Activated naive CD4-positive, alpha-beta T cell treated with anti-CD3 and anti-CD28 coated beads for 36 hours (primary cell): ENCODE data around the gene TMC4. TPM values are rescaled to one million over a fixed set of nuclear protein-coding genes. Genes with fewer than 3 reads are reported as not detected.
"Not testable (repeated sequence)": the region's sequence is repeated elsewhere in the genome, so short reads cannot be mapped to it uniquely, and the experiment has no call there.

ENCODE experiments used
- CTCF ChIA-PET: fragments of 350-600 bp; sonication (Branson Sonifier 250); formaldehyde crosslinking; loops from one replicate; lab custom pipeline; 2021; ENCODE audit warnings: antibody characterized with exemption; lab: Charles Lee
- DNase-seq: peaks from one replicate; pipeline ENCODE4 v3.0.0-alpha.2; 2020
- H3K27ac Mint-ChIP-seq: one replicate; pipeline ENCODE4 v1.8.0; 2021; ENCODE audit warnings: mild to moderate bottlenecking, mixed read lengths
- H3K27me3 Mint-ChIP-seq: one replicate; pipeline ENCODE4 v1.8.0; 2021; ENCODE audit warnings: low read depth, mixed read lengths
- H3K36me3 Mint-ChIP-seq: one replicate; pipeline ENCODE4 v1.8.0; 2021; ENCODE audit warnings: low read depth, mixed read lengths
- H3K4me1 Mint-ChIP-seq: one replicate; pipeline ENCODE4 v1.8.0; 2021; ENCODE audit warnings: low read depth, mixed read lengths
- H3K4me3 Mint-ChIP-seq: one replicate; pipeline ENCODE4 v1.8.0; 2021; ENCODE audit warnings: mild to moderate bottlenecking, moderate library complexity, mixed read lengths
- H3K9me3 Mint-ChIP-seq: one replicate; pipeline ENCODE4 v1.8.0; 2021; ENCODE audit warnings: mixed read lengths
- intact Hi-C: fragments of 100-400 bp; cut with micrococcal nuclease; formaldehyde crosslinking; loops from one replicate; pipeline ENCODE4 v1.15.1; 2023
- total RNA-seq, 2 experiments: library from RNA; stranded (reverse); gene quantifications; one replicate each; pipeline ENCODE4 v1.2.3, GENCODE V29; 2021

TMC4 gene
- total RNA-seq, 2 experiments from 2014 or later, result 0.24 TPM; not detected in 1

- peak overlapping the region; percentile 85 for H3K27ac Mint-ChIP-seq
- H3K9me3 Mint-ChIP-seq, result no peaks in the 10 kb centered on the region
- no peak for DNase-seq
- H3K4me1 Mint-ChIP-seq, result peaks cover 72% of the 10 kb centered on the region
- no peaks in the 10 kb centered on the region for H3K27me3 Mint-ChIP-seq
- no peak overlapping the region for H3K4me3 Mint-ChIP-seq
- intact Hi-C loops, result loop anchor here (2.0 to 5.0 kb wide), 2 partner anchors 18 to 342 kb away; partner anchors contain the start of genes MYADM and TSEN34
- CTCF ChIA-PET, result interaction anchor here (0.9 kb wide), 1 partner anchor 341 kb away, joined by 4 read pairs; no protein-coding TSS in a partner anchor
- H3K36me3 Mint-ChIP-seq, result peaks cover 67% of the 10 kb centered on the region
These were observed 36.3 kb upstream of the TMC4 start for GRCh38 chr19:54209058-54209810.

GRCh38 chr19:54208784-54209057 lies 35.8 kb upstream of the TMC4 start:
- no peaks in the 10 kb centered on the region for H3K27me3 Mint-ChIP-seq
- CTCF ChIA-PET, result interaction anchor here (0.9 kb wide), 1 partner anchor 340 kb away, joined by 4 read pairs; no protein-coding TSS in a partner anchor
- DNase-seq, result no peak
- H3K4me1 Mint-ChIP-seq, result peaks cover 78% of the 10 kb centered on the region
- H3K4me3 Mint-ChIP-seq, result no peak overlapping the region
- no peaks in the 10 kb centered on the region for H3K9me3 Mint-ChIP-seq
- peak overlapping the region; percentile 85 for H3K27ac Mint-ChIP-seq
- peaks cover 71% of the 10 kb centered on the region for H3K36me3 Mint-ChIP-seq
- intact Hi-C loops, result loop anchor here (1.0 to 5.0 kb wide), 3 partner anchors 8 to 341 kb away; partner anchors contain the start of genes MYADM, RPS9 and TSEN34

- CTCF ChIA-PET, result interaction anchor here (0.9 to 1.7 kb wide), 3 partner anchors 18 to 340 kb away, joined by 3 to 7 read pairs (median 4); no protein-coding TSS in a partner anchor
- DNase-seq, result peak; percentile 80
These were observed 35.2 kb upstream of the TMC4 start for GRCh38 chr19:54207983-54208783.

GRCh38 chr19:54207676-54207982 lies 34.7 kb upstream of the TMC4 start:
- no peaks in the 10 kb centered on the region for H3K27me3 Mint-ChIP-seq
- H3K9me3 Mint-ChIP-seq, result no peaks in the 10 kb centered on the region
- peaks cover 87% of the 10 kb centered on the region for H3K4me1 Mint-ChIP-seq
- DNase-seq, result no peak
- intact Hi-C loops, result loop anchor here (5.0 kb wide), 1 partner anchor 340 kb away; the partner anchor contains the start of gene MYADM
- CTCF ChIA-PET, result interaction anchor here (1.3 to 1.7 kb wide), 2 partner anchors 17 to 58 kb away, joined by 3 to 7 read pairs; no protein-coding TSS in a partner anchor
- peak overlapping the region; percentile 85 for H3K27ac Mint-ChIP-seq
- H3K4me3 Mint-ChIP-seq, result peak overlapping the region; percentile 49
- H3K36me3 Mint-ChIP-seq, result peaks cover 76% of the 10 kb centered on the region

More at GRCh38 chr19:54207983-54208783, 35.2 kb upstream of the TMC4 start:
- Mint-ChIP-seq H3K4me1 (peaks cover 83% of the 10 kb centered on the region), H3K27me3 (no peaks in the 10 kb centered on the region), H3K36me3 (peaks cover 73% of the 10 kb centered on the region), H3K27ac (peak overlapping the region; percentile 85), H3K9me3 (no peaks in the 10 kb centered on the region), H3K4me3 (peak overlapping the region; percentile 49)
- intact Hi-C loops, result loop anchor here (1.0 to 5.0 kb wide), 3 partner anchors 8 to 341 kb away; partner anchors contain the start of genes MYADM, RPS9 and TSEN34

GRCh38 chr19:54207193-54207592 lies 34.2 kb upstream of the TMC4 start:
- not testable (repeated sequence) for DNase-seq, H3K9me3 Mint-ChIP-seq, H3K27me3 Mint-ChIP-seq
- peaks cover 80% of the 10 kb centered on the region for H3K36me3 Mint-ChIP-seq
- H3K4me3 Mint-ChIP-seq, result peak overlapping the region; percentile 49
- intact Hi-C loops, result loop anchor here (5.0 kb wide), 1 partner anchor 340 kb away; the partner anchor contains the start of gene MYADM
- peaks cover 91% of the 10 kb centered on the region for H3K4me1 Mint-ChIP-seq
- H3K27ac Mint-ChIP-seq, result peak overlapping the region; percentile 85
- CTCF ChIA-PET, result interaction anchor here (1.3 to 1.7 kb wide), 3 partner anchors 17 to 59 kb away, joined by 3 to 7 read pairs (median 5); no protein-coding TSS in a partner anchor

GRCh38 chr19:54206831-54207177 lies 33.8 kb upstream of the TMC4 start:
- DNase-seq, result no peak
- H3K27ac Mint-ChIP-seq, result peak overlapping the region; percentile 85
- intact Hi-C loops, result loop anchor here (5.0 kb wide), 1 partner anchor 340 kb away; the partner anchor contains the start of gene MYADM
- CTCF ChIA-PET, result interaction anchor here (1.6 to 1.7 kb wide), 2 partner anchors 39 to 59 kb away, joined by 5 to 7 read pairs; no protein-coding TSS in a partner anchor
- H3K36me3 Mint-ChIP-seq, result peaks cover 84% of the 10 kb centered on the region
- H3K9me3 Mint-ChIP-seq, result no peaks in the 10 kb centered on the region
- H3K4me1 Mint-ChIP-seq, result peaks cover 94% of the 10 kb centered on the region
- H3K27me3 Mint-ChIP-seq, result no peaks in the 10 kb centered on the region
- peak overlapping the region; percentile 29 for H3K4me3 Mint-ChIP-seq

- H3K9me3 Mint-ChIP-seq, result no peaks in the 10 kb centered on the region
- H3K36me3 Mint-ChIP-seq, result peaks cover 88% of the 10 kb centered on the region
- intact Hi-C loops, result loop anchor here (5.0 kb wide), 1 partner anchor 339 kb away; the partner anchor contains the start of gene MYADM
- H3K4me1 Mint-ChIP-seq, result peaks cover 92% of the 10 kb centered on the region
- H3K4me3 Mint-ChIP-seq, result peak overlapping the region; percentile 29
- CTCF ChIA-PET, result interaction anchor here (1.6 to 1.7 kb wide), 2 partner anchors 39 to 60 kb away, joined by 5 to 7 read pairs; no protein-coding TSS in a partner anchor
- H3K27me3 Mint-ChIP-seq, result no peaks in the 10 kb centered on the region
- peak overlapping the region; percentile 85 for H3K27ac Mint-ChIP-seq
- no peak for DNase-seq
These were observed 33.3 kb upstream of the TMC4 start for GRCh38 chr19:54206030-54206830.

- DNase-seq, result no peak
- peaks cover 82% of the 10 kb centered on the region for H3K36me3 Mint-ChIP-seq
- CTCF ChIA-PET, result interaction anchor here (0.5 to 0.7 kb wide), 2 partner anchors 92 to 1968 kb away, joined by 3 read pairs; no protein-coding TSS in a partner anchor
- H3K4me3 Mint-ChIP-seq, result peak overlapping the region; percentile 99
- peak overlapping the region; percentile 77 for H3K27ac Mint-ChIP-seq
- intact Hi-C loops, result loop anchor here (5.0 kb wide), 1 partner anchor 338 kb away; the partner anchor contains the start of gene MYADM
- peaks cover 85% of the 10 kb centered on the region for H3K4me1 Mint-ChIP-seq
- no peaks in the 10 kb centered on the region for H3K27me3 Mint-ChIP-seq
- H3K9me3 Mint-ChIP-seq, result no peaks in the 10 kb centered on the region
These were observed 32.0 kb upstream of the TMC4 start for GRCh38 chr19:54204767-54205468.

GRCh38 chr19:54203151-54203611 lies 30.2 kb upstream of the TMC4 start:
- CTCF ChIA-PET, result no interaction called here
- H3K4me1 Mint-ChIP-seq, result peaks cover 74% of the 10 kb centered on the region
- intact Hi-C loops, result no loop called here

GRCh38 chr19:54201980-54202379 lies 29.0 kb upstream of the TMC4 start:
- Mint-ChIP-seq H3K4me1 (peaks cover 62% of the 10 kb centered on the region), H3K4me3 (peak overlapping the region; percentile 99), H3K36me3 (peaks cover 63% of the 10 kb centered on the region), H3K9me3 (no peaks in the 10 kb centered on the region), H3K27ac (peak overlapping the region; percentile 100), H3K27me3 (no peaks in the 10 kb centered on the region)
- CTCF ChIA-PET, result no interaction called here
- intact Hi-C loops, result loop anchor here (1.0 kb wide), 1 partner anchor 43 kb away; the partner anchor contains the start of gene LENG1
- no peak for DNase-seq

More at GRCh38 chr19:54203151-54203611, 30.2 kb upstream of the TMC4 start:
- DNase-seq, result no peak
- H3K27ac Mint-ChIP-seq, result peak overlapping the region; percentile 53
- peaks cover 75% of the 10 kb centered on the region for H3K36me3 Mint-ChIP-seq
- no peaks in the 10 kb centered on the region for H3K9me3 Mint-ChIP-seq
- peak overlapping the region; percentile 99 for H3K4me3 Mint-ChIP-seq
- no peaks in the 10 kb centered on the region for H3K27me3 Mint-ChIP-seq
